Left renal cortex interstitium (tissue), 4 donors: Measurements from ENCODE around the gene ZBTB46. TPM values are rescaled to one million over a fixed set of nuclear protein-coding genes. Genes with fewer than 3 reads are reported as not detected.

Experiments used
- DNase-seq, 4 donors: peaks; one replicate each; pipeline ENCODE4 v3.0.0-alpha.2; 2013; ENCODE audit warnings: low read depth in 4 of 4, low spot score in 2 of 4, missing footprints in 1 of 4
- polyA plus RNA-seq, 4 donors: library from polyadenylated mRNA; unstranded; fragments of 120-200 nt; gene quantifications; one replicate each; pipeline ENCODE4 v1.2.1, GENCODE V29; 2013; ENCODE audit not compliant: insufficient read length in 4 of 4

ZBTB46 gene
- polyA plus RNA-seq, 4 donors, result 13.9 to 25.7 (median 20.6) TPM

DNA sequence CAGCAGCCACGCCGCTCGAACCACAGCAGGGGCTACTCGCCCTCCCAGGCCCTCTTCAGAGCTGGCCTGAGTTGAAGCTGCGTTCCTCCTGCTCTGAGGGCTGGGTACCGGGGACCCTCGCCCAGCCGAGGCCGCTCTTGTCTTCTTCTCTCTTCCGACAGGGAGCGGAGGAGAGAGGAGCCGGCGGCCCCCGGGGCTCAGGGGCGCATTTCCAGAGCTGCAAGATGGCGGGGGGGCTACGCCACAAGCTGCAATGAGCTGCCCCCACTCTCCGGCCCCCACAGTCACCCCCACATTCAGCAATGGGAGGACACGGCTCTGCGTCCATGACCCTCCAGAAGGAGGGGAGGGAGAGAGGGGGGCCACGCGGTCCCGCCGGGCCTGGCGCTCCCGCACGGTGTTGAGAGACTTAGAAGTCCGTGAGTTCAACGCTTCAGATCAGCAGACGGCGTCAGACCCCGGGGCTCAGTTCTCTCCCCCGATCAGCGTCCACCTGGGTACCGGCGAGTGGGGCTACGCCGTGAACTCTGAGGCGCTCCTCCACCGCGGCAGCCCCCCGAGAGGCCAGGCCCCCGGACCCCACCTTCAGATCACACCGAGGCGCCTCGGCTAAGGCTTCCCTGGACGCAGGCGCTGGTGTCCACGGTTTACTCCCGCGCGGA is 59.9 kb downstream of the ZBTB46 start:
- DNase-seq, result no peak

DNA sequence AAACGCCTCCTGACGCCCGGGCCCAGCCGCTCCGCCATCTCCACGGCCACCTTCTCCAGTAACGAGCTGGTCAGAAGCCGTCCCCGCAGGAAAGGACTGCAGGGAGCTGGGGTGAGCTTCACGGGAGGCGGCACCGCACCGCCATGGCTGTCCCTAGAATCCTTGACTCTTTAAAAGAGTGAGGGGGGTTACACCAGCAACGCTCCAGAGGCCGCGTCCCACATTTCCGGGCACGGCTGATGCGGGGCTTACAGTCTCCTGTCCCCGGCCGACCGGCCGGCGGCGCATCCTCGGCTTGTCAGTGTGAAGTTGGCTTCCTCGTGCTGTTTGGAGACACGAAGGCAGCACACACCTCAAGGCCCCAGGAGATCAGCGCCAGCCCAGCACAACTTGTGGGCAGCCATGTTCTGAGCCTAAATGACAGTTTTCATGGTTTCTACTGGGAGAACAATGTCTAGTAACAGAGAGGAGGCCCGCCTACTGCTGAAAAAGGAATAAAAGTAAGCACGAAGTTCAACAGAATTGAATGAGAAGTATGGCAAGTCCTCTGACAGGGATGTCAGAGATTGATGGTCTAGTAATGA is 61.1 kb downstream of the ZBTB46 start:
- DNase-seq, result no peak

GRCh38 chr20:63768591-63769515 is 62.2 kb downstream of the ZBTB46 start:
- no peak for DNase-seq

DNA sequence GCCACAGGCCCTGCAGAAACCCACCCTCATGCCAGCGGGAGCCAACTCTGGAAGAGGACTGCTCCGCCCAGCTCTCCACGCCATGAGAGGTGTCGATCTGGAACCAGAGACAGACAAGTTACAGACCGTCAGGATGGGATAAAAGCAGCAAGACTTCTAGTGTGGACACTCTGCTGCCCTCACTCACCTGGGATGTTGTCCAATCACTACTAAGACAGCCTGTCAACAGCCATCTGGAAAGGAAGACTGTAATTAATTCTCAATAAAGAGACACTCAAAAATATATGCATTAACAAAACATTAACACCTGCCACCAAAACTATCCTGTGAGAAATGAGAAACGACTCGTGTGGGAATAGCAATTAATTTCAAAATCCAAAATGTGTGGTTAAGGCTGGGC is 63.2 kb downstream of the ZBTB46 start:
- no peak for DNase-seq

GRCh38 chr20:63767456-63767855 is 63.6 kb downstream of the ZBTB46 start:
- no peak for DNase-seq

DNA sequence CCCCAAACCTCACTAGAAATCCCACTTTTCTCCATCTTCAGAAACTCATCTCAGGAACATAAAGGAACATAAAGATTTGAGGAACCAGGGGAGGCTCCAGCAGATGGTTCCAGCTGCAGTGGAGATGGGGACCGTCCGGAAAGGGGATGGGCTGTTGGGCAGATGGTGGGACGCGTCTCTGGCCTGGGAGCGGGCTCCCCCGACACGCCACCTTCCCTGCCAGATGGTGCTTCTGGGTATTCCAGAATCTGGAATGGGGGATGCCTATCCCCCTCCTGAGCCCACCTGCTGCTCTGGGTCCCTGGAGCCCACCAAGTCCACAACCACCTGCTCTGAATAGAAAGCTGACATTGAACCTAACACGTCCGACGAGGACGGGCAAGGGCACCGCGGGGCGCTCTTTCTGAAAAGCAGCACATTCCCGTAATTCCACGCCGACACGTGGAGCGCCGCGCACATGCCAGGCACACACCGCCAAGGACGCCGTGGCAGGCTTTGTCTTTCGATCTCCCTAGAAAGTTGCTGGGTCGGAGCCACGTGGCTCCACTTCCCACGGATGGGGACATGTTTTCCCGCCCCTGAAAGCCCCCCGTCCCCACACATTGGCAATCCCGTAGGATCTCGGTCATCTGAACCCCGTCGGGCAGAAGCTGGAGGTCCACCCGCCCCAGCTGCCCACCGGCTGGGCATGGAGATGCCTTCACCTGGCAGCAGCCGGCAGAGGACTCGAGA is 64.2 kb downstream of the ZBTB46 start:
- no peak for DNase-seq

DNA sequence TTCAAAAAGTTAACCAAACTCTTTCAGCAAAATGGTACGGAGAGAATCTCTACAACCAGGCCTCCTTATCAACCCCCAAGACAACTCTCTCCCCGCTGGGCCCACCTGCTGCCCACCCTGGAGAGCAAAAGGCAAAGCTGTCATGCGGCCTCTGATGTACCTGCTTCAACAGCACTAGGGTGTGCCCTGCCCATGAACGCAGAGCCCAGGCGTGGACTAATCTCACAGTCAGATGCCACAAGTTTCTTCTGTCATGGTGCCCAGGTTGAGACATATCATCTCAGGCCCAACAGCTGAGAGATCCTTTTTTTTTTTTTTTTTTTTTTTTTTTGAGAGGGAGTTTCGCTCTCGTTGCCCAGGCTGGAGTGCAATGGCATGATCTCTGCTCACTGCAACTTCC is 65.2 kb downstream of the ZBTB46 start:
- no peak for DNase-seq

- DNase-seq, result no peak
These were observed 65.8 kb downstream of the ZBTB46 start for GRCh38 chr20:63765082-63765873.

DNA sequence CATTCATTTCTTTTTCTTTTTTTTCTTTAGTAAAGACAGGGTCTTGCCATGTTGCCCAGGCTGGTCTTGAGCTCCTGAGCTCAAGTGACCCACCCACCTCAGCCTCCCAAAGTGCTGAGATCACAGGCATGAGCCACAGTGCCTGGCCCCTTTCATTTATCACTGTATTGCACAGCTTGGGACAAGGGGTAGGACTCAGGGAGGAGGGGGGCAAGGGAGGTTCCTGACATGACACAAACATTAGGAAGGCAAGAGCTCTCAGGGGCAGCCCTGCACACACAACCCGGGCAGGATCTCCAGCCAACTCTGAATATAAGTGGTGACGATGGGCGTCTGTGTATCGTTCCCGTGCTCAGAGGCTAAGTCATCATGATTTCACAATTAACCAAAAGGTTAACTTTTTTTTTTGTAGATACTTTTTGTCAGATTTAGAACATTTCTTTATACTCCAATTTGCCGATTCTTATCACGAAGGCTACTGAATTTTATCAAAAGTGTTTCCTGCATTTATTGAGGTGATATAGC is 71.6 kb downstream of the ZBTB46 start:
- no peak for DNase-seq

DNA sequence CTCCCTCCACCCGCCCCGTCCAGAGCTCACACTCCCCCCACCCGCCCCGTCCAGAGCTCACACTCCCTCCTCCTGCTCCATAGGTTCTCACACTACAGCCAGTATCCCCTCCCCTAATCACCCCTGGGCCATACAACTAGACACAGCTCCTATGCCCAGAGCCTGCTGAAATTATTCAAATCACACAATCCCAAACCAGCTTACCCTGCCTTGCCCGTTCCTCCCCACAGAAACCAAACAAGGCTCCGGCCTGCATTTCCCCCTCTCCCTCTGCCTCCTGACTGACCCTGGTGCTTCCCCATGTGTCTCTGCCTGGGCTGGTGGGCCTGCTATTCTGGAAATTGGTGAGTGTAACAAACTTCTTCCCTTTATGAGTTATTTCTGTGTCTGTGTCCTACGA is 72.9 kb downstream of the ZBTB46 start:
- DNase-seq, result no peak

GRCh38 chr20:63756648-63756991 is 74.4 kb downstream of the ZBTB46 start:
- DNase-seq, result no peak

GRCh38 chr20:63755933-63756647 is 75.0 kb downstream of the ZBTB46 start:
- DNase-seq, result no peak

- no peak for DNase-seq
These were observed 77.1 kb downstream of the ZBTB46 start for GRCh38 chr20:63754008-63754407.

DNA sequence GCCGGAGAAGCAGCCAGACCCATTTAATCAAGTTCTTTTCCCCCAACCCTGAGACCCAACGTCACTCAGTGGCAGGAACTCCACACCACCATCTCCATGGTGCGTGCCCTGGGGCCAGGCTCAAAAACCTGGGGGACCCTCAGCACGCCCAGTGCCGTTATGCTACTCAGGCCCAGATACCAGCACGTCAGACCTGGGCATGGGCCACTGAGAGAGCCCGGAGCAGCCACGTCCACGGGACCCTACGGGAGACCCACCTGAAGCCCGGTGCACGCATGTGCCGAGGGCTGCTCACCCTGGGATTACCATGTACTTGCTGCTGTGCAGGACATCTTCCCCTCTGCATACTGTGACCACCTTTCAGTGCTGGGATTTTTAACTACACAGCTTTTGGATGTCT is 77.7 kb downstream of the ZBTB46 start:
- DNase-seq, result no peak

DNA sequence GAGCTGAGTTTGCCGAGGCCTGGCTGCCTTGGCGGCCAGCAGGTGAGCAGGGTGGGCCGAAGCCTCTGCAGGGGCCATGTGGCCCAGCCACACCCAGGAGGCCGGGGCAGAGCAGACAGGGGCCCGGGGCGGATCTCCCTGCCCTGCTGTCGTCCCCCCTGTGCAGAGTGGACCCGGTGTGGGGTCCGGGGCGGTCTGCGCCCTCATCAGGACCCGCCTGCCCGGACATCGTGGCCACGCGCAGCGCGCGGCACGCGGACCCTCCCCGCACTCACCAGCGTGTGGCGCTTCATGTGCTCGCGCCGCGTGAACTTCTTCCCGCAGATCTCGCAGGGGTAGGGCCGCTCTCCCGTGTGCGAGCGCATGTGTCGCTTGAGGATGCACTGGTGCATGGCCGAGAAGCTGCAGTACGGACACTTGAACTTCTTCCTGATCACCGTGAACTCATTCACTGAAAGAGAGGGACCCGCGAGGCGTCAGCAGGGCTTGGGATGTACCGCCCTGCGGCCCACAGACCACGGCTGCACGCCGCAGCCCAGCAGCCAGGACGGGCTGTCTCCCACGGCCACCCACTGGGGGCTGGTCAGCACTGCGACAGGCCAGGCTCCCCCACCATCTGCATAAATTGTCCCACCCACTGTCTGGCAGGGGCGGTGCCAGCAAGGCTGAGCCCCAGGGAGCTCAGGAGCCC is 78.5 kb downstream of the ZBTB46 start:
- DNase-seq, result no peak

- DNase-seq, result no peak
These were observed 79.4 kb downstream of the ZBTB46 start for GRCh38 chr20:63751471-63752271.

- no peak for DNase-seq
These were observed 80.1 kb downstream of the ZBTB46 start for GRCh38 chr20:63750807-63751470.
